HT-29 (cell line): ENCODE data around the gene MRTFA. TPM values are rescaled to one million over a fixed set of nuclear protein-coding genes. Genes with fewer than 3 reads are reported as not detected.

Source experiments
- total RNA-seq: library from RNA; depleted of rRNA; stranded (reverse); fragments of >200 nt; shearing (Covaris generic); gene quantifications from 2 replicates; pipeline ENCODE4 v1.2.3, GENCODE V29; 2014; rRNA removed

Gene MRTFA
- total RNA-seq, 1 experiment from 2014 or later = 26.1 TPM

Other genes starting within 250 kb of the MRTFA start
- not detected in 2 replicates for gene MCHR1, start 42.8 kb upstream of the MRTFA start, total RNA-seq
- 13.4 and 14.0 TPM in 2 replicates for gene SLC25A17, start 182.6 kb upstream of the MRTFA start, total RNA-seq
- gene ST13, start 219.9 kb upstream of the MRTFA start, total RNA-seq = 67.2 and 92.5 TPM in 2 replicates
- 5.8 and 6.5 TPM in 2 replicates for gene XPNPEP3, start 220.4 kb upstream of the MRTFA start, total RNA-seq
- not detected in 2 replicates for gene DNAJB7, start 225.4 kb upstream of the MRTFA start, total RNA-seq